HEK293 (cell line): ENCODE results near the gene NFKBIZ.

Source experiments
- CTCF ChIA-PET: fragments of 350-600 bp; formaldehyde crosslinking; extraction: SDS; loops from one replicate; lab custom pipeline; 2021; ENCODE audit warnings: antibody characterized with exemption; lab: Yijun Ruan, JAX
- POLR2A ChIA-PET: fragments of 300-600 bp; formaldehyde crosslinking; extraction: SDS; loops from one replicate; lab custom pipeline; 2020; ENCODE audit warnings: antibody characterized with exemption, inconsistent platforms; lab: Yijun Ruan, JAX
- H3K27ac ChIP-seq: fragments of 200-500 bp; sonication (Bioruptor generic); 2 replicates; pipeline ENCODE4 v1.5.1; 2014; ENCODE audit warnings: low read depth, low read length, control low read depth, inconsistent platforms; ENCODE audit errors: extremely low read depth
- H3K36me3 ChIP-seq, 2 experiments: fragments of 200-500 bp in 1 of 2; sonication (Bioruptor generic) in 1 of 2; 1 replicate in 1 of 2; 2 replicates in 1 of 2; pipeline ENCODE4 v1.5.1; 2014 to 2017; ENCODE audit warnings: inconsistent platforms in 2 of 2, low read length in 2 of 2; ENCODE audit not compliant: control insufficient read depth in 2 of 2, insufficient read depth in 1 of 2
- H3K4me1 ChIP-seq: fragments of 200-500 bp; sonication (Bioruptor generic); 2 replicates; pipeline ENCODE4 v1.5.1; 2014; ENCODE audit warnings: mild to moderate bottlenecking, low read length, inconsistent platforms; ENCODE audit not compliant: control insufficient read depth, insufficient read depth
- H3K4me3 ChIP-seq: 2 replicates; pipeline ENCODE4 v1.5.1; 2011; ENCODE audit warnings: low read depth, mild to moderate bottlenecking, control low read depth, low read length, moderate library complexity
- H3K9me3 ChIP-seq: fragments of 200-500 bp; sonication (Bioruptor generic); 2 replicates; pipeline ENCODE4 v1.5.1; 2014; ENCODE audit warnings: low read depth, low read length, inconsistent platforms; ENCODE audit not compliant: control insufficient read depth, insufficient read depth
- IKZF3 ChIP-seq: fragments of 450-650 bp; IDR thresholded peaks from 2 replicates; pipeline ENCODE4 v1.5.0; 2018; ENCODE audit warnings: missing biosample characterization, mild to moderate bottlenecking, missing genetic modification characterization, moderate library complexity
- KLF8 ChIP-seq: fragments of 450-650 bp; formaldehyde crosslinking; IDR thresholded peaks from 2 replicates; pipeline ENCODE4 v1.5.1; 2016; ENCODE audit warnings: missing biosample characterization, missing genetic modification characterization
- TCF7L2 ChIP-seq: IDR thresholded peaks from 2 replicates; pipeline ENCODE4 v1.6.1; 2011; ENCODE audit warnings: low read depth, mild to moderate bottlenecking, inconsistent platforms, low read length, moderate library complexity, borderline replicate concordance
- ZBTB11 ChIP-seq: fragments of 450-650 bp; formaldehyde crosslinking; conservative IDR thresholded peaks from 2 replicates; pipeline ENCODE4 v1.5.1; 2016; ENCODE audit warnings: low read depth, missing biosample characterization, missing genetic modification characterization
- ZBTB8A ChIP-seq: fragments of 450-650 bp; formaldehyde crosslinking; IDR thresholded peaks from 2 replicates; pipeline ENCODE4 v1.5.1; 2016; ENCODE audit warnings: missing biosample characterization, missing genetic modification characterization
- ZNF10 ChIP-seq: fragments of 450-650 bp; formaldehyde crosslinking; IDR thresholded peaks from 2 replicates; pipeline ENCODE4 v1.5.1; 2017; ENCODE audit warnings: missing biosample characterization, missing genetic modification characterization
- ZNF114 ChIP-seq: fragments of 450-650 bp; formaldehyde crosslinking; IDR thresholded peaks from 2 replicates; pipeline ENCODE4 v1.5.0; 2017; ENCODE audit warnings: missing biosample characterization, missing genetic modification characterization
- ZNF16 ChIP-seq: fragments of 450-650 bp; formaldehyde crosslinking; IDR thresholded peaks from 2 replicates; pipeline ENCODE4 v1.5.1; 2016; ENCODE audit warnings: low read depth, missing biosample characterization, missing genetic modification characterization
- ZNF174 ChIP-seq: fragments of 450-650 bp; formaldehyde crosslinking; IDR thresholded peaks from 2 replicates; pipeline ENCODE4 v1.5.0; 2017; ENCODE audit warnings: missing biosample characterization, mild to moderate bottlenecking, missing genetic modification characterization
- ZNF175 ChIP-seq: fragments of 450-650 bp; formaldehyde crosslinking; IDR thresholded peaks from 2 replicates; pipeline ENCODE4 v1.5.1; 2016; ENCODE audit warnings: missing biosample characterization, missing genetic modification characterization
- ZNF24 ChIP-seq: fragments of 450-650 bp; formaldehyde crosslinking; IDR thresholded peaks from 2 replicates; pipeline ENCODE4 v1.5.1; 2016; ENCODE audit warnings: missing biosample characterization, missing genetic modification characterization
- ZNF423 ChIP-seq: fragments of 450-650 bp; formaldehyde crosslinking; IDR thresholded peaks from 2 replicates; pipeline ENCODE4 v1.5.1; 2016; ENCODE audit warnings: missing biosample characterization, missing genetic modification characterization
- ZNF449 ChIP-seq: fragments of 450-650 bp; formaldehyde crosslinking; IDR thresholded peaks from 2 replicates; pipeline ENCODE4 v1.5.1; 2017; ENCODE audit warnings: missing biosample characterization, mild to moderate bottlenecking, missing genetic modification characterization, moderate library complexity
- ZNF48 ChIP-seq: fragments of 450-650 bp; formaldehyde crosslinking; IDR thresholded peaks from 2 replicates; pipeline ENCODE4 v1.5.1; 2016; ENCODE audit warnings: missing biosample characterization, missing genetic modification characterization
- ZNF510 ChIP-seq: fragments of 450-650 bp; formaldehyde crosslinking; IDR thresholded peaks from 2 replicates; pipeline ENCODE4 v1.5.1; 2018; ENCODE audit warnings: mild to moderate bottlenecking, missing genetic modification characterization, missing biosample characterization; ENCODE audit not compliant: insufficient replicate concordance
- ZNF704 ChIP-seq: fragments of 450-650 bp; formaldehyde crosslinking; IDR thresholded peaks from 2 replicates; pipeline ENCODE4 v1.5.1; 2016; ENCODE audit warnings: missing biosample characterization, missing genetic modification characterization
- ZNF707 ChIP-seq: fragments of 450-650 bp; formaldehyde crosslinking; IDR thresholded peaks from 2 replicates; pipeline ENCODE4 v1.5.1; 2016; ENCODE audit warnings: missing biosample characterization, missing genetic modification characterization
- ZNF843 ChIP-seq: fragments of 450-650 bp; formaldehyde crosslinking; IDR thresholded peaks from 2 replicates; pipeline ENCODE4 v1.5.1; 2016; ENCODE audit warnings: missing biosample characterization, missing genetic modification characterization
- ZSCAN4 ChIP-seq: fragments of 450-650 bp; formaldehyde crosslinking; IDR thresholded peaks from 2 replicates; pipeline ENCODE4 v1.5.1; 2017; ENCODE audit warnings: missing biosample characterization, missing genetic modification characterization
- ZSCAN5A ChIP-seq: fragments of 450-650 bp; formaldehyde crosslinking; IDR thresholded peaks from 2 replicates; pipeline ENCODE4 v1.5.1; 2016; ENCODE audit warnings: missing biosample characterization, missing genetic modification characterization
- ZXDB ChIP-seq: fragments of 450-650 bp; formaldehyde crosslinking; IDR thresholded peaks from 2 replicates; pipeline ENCODE4 v1.5.1; 2016; ENCODE audit warnings: missing biosample characterization, missing genetic modification characterization
- TF ChIP-seq, protein P1 (sequence below): fragments of 450-650 bp; formaldehyde crosslinking; IDR thresholded peaks from 2 replicates; pipeline ENCODE4 v1.5.1; 2016; ENCODE audit warnings: missing biosample characterization, missing genetic modification characterization

Gene NFKBIZ

DNA sequence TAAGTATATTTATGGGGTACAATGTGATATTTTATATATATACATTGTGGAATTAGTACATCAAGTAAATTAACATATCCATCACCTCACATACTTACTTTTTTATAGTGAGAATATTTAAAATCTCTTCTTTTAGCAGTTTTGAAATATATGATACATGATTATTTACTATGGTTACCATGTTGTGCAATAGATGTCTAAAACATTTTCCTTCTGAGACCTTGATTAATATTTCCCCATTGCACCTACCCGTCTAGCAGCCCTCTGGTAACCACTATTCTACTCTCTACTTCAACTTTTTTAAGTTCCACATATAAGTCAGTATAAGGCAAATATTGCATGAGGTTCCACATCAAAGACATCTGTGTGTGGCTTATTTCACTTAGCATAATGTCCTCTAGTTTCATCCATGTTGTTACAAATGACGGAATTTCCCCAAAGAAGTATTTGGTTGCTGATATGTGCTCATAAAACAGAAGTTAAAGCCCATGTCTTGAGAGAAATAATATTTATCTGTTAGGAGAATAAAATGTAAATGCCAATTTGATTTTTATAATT, 29.6 kb upstream of the NFKBIZ start (continued):
- no peak for TF ChIP-seq ZSCAN5A

GRCh38 chr3:101821503-101821902, 27.8 kb upstream of the NFKBIZ start:
- Histone ChIP-seq H3K9me3 (no peaks in the 10 kb centered on the region), H3K27ac (no peak overlapping the region), H3K4me3 (no peak overlapping the region), H3K36me3 (peaks cover 0 to 34% of the 10 kb centered on the region in 2 experiments; a peak in 2 of 3 replicates), H3K4me1 (no peaks in the 10 kb centered on the region)
- TF ChIP-seq TCF7L2 (no peak), ZNF48 (tag by site-specific recombination) (no peak), ZNF114 (no peak), ZNF10 (tag by site-specific recombination) (no peak), ZNF423 (tag by site-specific recombination) (no peak)
- ChIA-PET CTCF (interaction anchor here (0.9 to 1.0 kb wide), 2 partner anchors 11 to 157 kb away, joined by 3 to 4 read pairs; no protein-coding TSS in a partner anchor), POLR2A (interaction anchor here (1.2 kb wide), 1 partner anchor 28 kb away, joined by 4 read pairs; the partner anchor contains the start of gene NFKBIZ)

DNA sequence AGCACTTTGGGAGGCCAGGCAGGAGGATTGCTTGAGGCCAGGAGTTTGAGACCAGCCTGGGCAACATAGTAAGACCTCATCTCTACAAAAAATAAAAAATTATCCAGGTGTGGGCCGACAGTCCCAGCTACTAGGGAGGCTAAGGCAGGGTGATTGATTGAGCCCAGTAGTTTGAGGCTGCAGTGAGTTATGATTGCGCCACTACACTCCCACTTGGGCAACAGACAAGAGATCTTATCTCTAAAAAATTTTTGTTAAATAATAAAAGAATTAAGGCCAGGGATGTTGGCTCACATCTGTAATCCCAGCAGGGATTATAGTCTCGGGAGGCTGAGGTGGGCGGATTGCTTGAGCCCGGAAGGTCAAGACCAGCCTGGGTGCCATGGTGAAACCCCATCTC, 25.8 kb upstream of the NFKBIZ start:
- ChIA-PET CTCF (interaction anchor here (1.5 to 2.7 kb wide), 4 partner anchors 10 to 405 kb away, joined by 4 to 14 read pairs (median 6); no protein-coding TSS in a partner anchor), POLR2A (no interaction called here)
- TF ChIP-seq ZSCAN4 (tag by site-specific recombination) (no peak), KLF8 (tag by site-specific recombination) (no peak), ZNF423 (tag by site-specific recombination) (no peak), ZNF704 (tag by site-specific recombination) (no peak), ZNF175 (tag by site-specific recombination) (no peak), ZBTB8A (tag by site-specific recombination) (no peak), ZNF174 (tag by site-specific recombination) (no peak), ZNF449 (tag by site-specific recombination) (no peak), ZNF843 (tag by site-specific recombination) (no peak), ZNF707 (tag by site-specific recombination) (no peak), IKZF3 (tag by site-specific recombination) (no peak), ZBTB11 (tag by site-specific recombination) (no peak), ZNF24 (no peak), ZXDB (tag by site-specific recombination) (no peak), ZNF16 (tag by site-specific recombination) (no peak), ZNF510 (tag by site-specific recombination) (no peak)
- TF ChIP-seq, protein P1, sequence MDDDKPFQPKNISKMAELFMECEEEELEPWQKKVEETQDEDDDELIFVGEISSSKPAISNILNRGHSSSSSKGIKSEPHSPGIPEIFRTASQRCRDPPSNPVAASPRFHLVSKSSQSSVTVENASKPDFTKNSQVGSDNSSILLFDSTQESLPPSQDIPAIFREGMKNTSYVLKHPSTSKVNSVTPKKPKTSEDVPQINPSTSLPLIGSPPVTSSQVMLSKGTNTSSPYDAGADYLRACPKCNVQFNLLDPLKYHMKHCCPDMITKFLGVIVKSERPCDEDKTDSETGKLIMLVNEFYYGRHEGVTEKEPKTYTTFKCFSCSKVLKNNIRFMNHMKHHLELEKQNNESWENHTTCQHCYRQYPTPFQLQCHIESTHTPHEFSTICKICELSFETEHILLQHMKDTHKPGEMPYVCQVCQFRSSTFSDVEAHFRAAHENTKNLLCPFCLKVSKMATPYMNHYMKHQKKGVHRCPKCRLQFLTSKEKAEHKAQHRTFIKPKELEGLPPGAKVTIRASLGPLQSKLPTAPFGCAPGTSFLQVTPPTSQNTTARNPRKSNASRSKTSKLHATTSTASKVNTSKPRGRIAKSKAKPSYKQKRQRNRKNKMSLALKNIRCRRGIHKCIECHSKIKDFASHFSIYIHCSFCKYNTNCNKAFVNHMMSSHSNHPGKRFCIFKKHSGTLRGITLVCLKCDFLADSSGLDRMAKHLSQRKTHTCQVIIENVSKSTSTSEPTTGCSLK (tag by site-specific recombination), result no peak

More for the DNA sequence above, 25.8 kb upstream of the NFKBIZ start:
- no peaks in the 10 kb centered on the region for H3K4me1 ChIP-seq
- no peaks in the 10 kb centered on the region for H3K9me3 ChIP-seq
- no peak overlapping the region for H3K27ac ChIP-seq
- peaks cover 0 to 19% of the 10 kb centered on the region in 2 experiments; a peak in 2 of 3 replicates for H3K36me3 ChIP-seq
- H3K4me3 ChIP-seq, result no peak overlapping the region
